OCI-LY1 (cell line): Measurements from ENCODE around the gene CNTNAP2.

ENCODE experiments used
- CTCF ChIP-seq: fragments of 200-600 bp; sonication (generic), shearing (Covaris generic); IDR thresholded peaks from 2 replicates; pipeline ENCODE4 v1.5.1; 2017; ENCODE audit warnings: mild to moderate bottlenecking, antibody characterized with exemption, low read length, moderate library complexity, mixed read lengths
- EZH2 ChIP-seq: fragments of 200-600 bp; sonication (generic), shearing (Covaris generic); IDR thresholded peaks from 2 replicates; pipeline ENCODE4 v1.8.0; 2017; ENCODE audit warnings: borderline replicate concordance, mixed run types, mild to moderate bottlenecking, antibody characterized with exemption, low read length, moderate library complexity, mixed read lengths

GRCh38 chr7:146804620-146805019 is 688.0 kb downstream of the CNTNAP2 start:
- TF ChIP-seq CTCF (no peak), EZH2 (no peak)
